SK-N-SH (cell line): Measurements from ENCODE around the gene CKMT2.

Source experiments
- JUND ChIP-seq: IDR thresholded peaks from 2 replicates; pipeline ENCODE4 v1.4.0; 2012
- NFIC ChIP-seq: IDR thresholded peaks from 2 replicates; pipeline ENCODE4 v1.4.0; 2012; ENCODE audit warnings: borderline replicate concordance
- RAD21 ChIP-seq: IDR thresholded peaks from 2 replicates; pipeline ENCODE4 v1.6.1; 2012; ENCODE audit warnings: mild to moderate bottlenecking, low read length
- TAF1 ChIP-seq: IDR thresholded peaks from 2 replicates; pipeline ENCODE4 v1.6.1; 2012; ENCODE audit warnings: low read depth, mild to moderate bottlenecking, low read length, moderate library complexity, borderline replicate concordance

- no peak for TF ChIP-seq NFIC
- no peak for TF ChIP-seq RAD21
- no peak for TF ChIP-seq JUND
- no peak for TF ChIP-seq TAF1
Observed at GRCh38 chr5:81203729-81204128, 29.4 kb upstream of the CKMT2 start.
